Endothelial cell of umbilical vein (primary cell): ENCODE measurements around the gene SMAD9. TPM values are rescaled to one million over a fixed set of nuclear protein-coding genes. Genes with fewer than 3 reads are reported as not detected.

Experiments used
- BruUV-seq: library from RNA; stranded (reverse); fragments of 400-500 nt; replicated peaks from 2 replicates; lab custom pipeline; 2021; lab: Mats Ljungman, UMichigan
- CTCF ChIA-PET: fragments of 300-600, 350-600 bp; sonication (Branson Sonifier 250); formaldehyde crosslinking; loops from one replicate; lab custom pipeline; 2021; ENCODE audit warnings: antibody characterized with exemption, inconsistent platforms; lab: Charles Lee
- POLR2A ChIA-PET: fragments of 300-600, 350-600 bp; sonication (Branson Sonifier 250); formaldehyde crosslinking; loops from one replicate; lab custom pipeline; 2021; ENCODE audit warnings: antibody characterized with exemption, inconsistent platforms; lab: Charles Lee
- DNase-seq: peaks from one replicate; pipeline ENCODE4 v3.0.0-alpha.2; 2011; ENCODE audit warnings: low read depth, low spot score
- FAIRE-seq: peaks from 2 replicates; lab custom pipeline; 2011; peaks lifted over from hg19 to GRCh38; lab: Jason Lieb, UNC
- H2AFZ ChIP-seq: 2 replicates; pipeline ENCODE4 v1.6.0; 2012; ENCODE audit warnings: low read depth, low read length, control low read depth, inconsistent platforms
- H3K27ac ChIP-seq: 2 replicates; pipeline ENCODE4 v1.5.1; 2011; ENCODE audit warnings: low read depth, mild to moderate bottlenecking, control low read depth, low read length, moderate library complexity; ENCODE audit not compliant: insufficient read depth
- H3K27me3 ChIP-seq, 2 experiments: 2 replicates each; pipeline versions ENCODE4 v1.6.0 to v1.6.1; 2011; ENCODE audit warnings: low read length in 2 of 2, mixed read lengths in 1 of 2; ENCODE audit not compliant: control insufficient read depth in 2 of 2, insufficient read depth in 2 of 2
- H3K36me3 ChIP-seq, 2 experiments: 2 replicates in 1 of 2; 3 replicates in 1 of 2; pipeline ENCODE4 v1.5.1; 2011; ENCODE audit warnings: low read length in 2 of 2, mild to moderate bottlenecking in 1 of 2, moderate library complexity in 1 of 2; ENCODE audit not compliant: control insufficient read depth in 2 of 2, insufficient read depth in 2 of 2; ENCODE audit errors: extremely low read depth in 1 of 2
- H3K4me1 ChIP-seq: 3 replicates; pipeline ENCODE4 v1.5.1; 2011; ENCODE audit warnings: mild to moderate bottlenecking, low read length; ENCODE audit not compliant: control insufficient read depth, insufficient read depth; ENCODE audit errors: extremely low read depth
- H3K4me2 ChIP-seq: 2 replicates; pipeline ENCODE4 v1.6.1; 2011; ENCODE audit warnings: low read length, control low read depth, mixed read lengths; ENCODE audit not compliant: insufficient read depth
- H3K4me3 ChIP-seq, 3 experiments: fragments of 200-600 bp in 1 of 3; sonication (generic), shearing (Covaris generic) in 1 of 3; replicated peaks in 1 of 3; 2 replicates each; pipeline ENCODE4 v1.5.1; 2011 to 2016; ENCODE audit warnings: control low read depth in 3 of 3, low read length in 3 of 3, mild to moderate bottlenecking in 2 of 3, inconsistent platforms in 1 of 3, low read depth in 1 of 3, moderate library complexity in 1 of 3; ENCODE audit not compliant: insufficient read depth in 1 of 3
- H3K79me2 ChIP-seq: 2 replicates; pipeline ENCODE4 v1.6.0; 2012; ENCODE audit warnings: low read length, inconsistent platforms; ENCODE audit not compliant: control insufficient read depth, insufficient read depth
- H3K9ac ChIP-seq: replicated peaks from 2 replicates; pipeline ENCODE3; 2011; ENCODE audit warnings: low read length, control low read depth; ENCODE audit not compliant: insufficient read depth; ENCODE audit errors: extremely low read depth
- H3K9me1 ChIP-seq: replicated peaks from 3 replicates; pipeline ENCODE4 v1.6.0; 2011; ENCODE audit warnings: mild to moderate bottlenecking, low read length; ENCODE audit not compliant: control insufficient read depth, insufficient read depth; ENCODE audit errors: extremely low read depth
- H3K9me3 ChIP-seq: replicated peaks from 2 replicates; pipeline ENCODE4 v1.5.1; 2012; ENCODE audit warnings: low read length, inconsistent platforms; ENCODE audit not compliant: control insufficient read depth, insufficient read depth
- H4K20me1 ChIP-seq: replicated peaks from 2 replicates; pipeline ENCODE3; 2011; ENCODE audit warnings: mild to moderate bottlenecking, low read length; ENCODE audit not compliant: control insufficient read depth, insufficient read depth; ENCODE audit errors: extremely low read depth
- CTCF ChIP-seq, 2 donors: IDR thresholded peaks; 1 replicate in 1 of 2; 2 replicates in 1 of 2; pipeline ENCODE4 v1.5.1; 2011; ENCODE audit warnings: low read length in 2 of 2, mild to moderate bottlenecking in 2 of 2, moderate library complexity in 2 of 2, control low read depth in 1 of 2, inconsistent platforms in 1 of 2, low read depth in 1 of 2; ENCODE audit not compliant: insufficient read depth in 1 of 2; ENCODE audit errors: extremely low read depth in 1 of 2
- EZH2 ChIP-seq: IDR thresholded peaks from 2 replicates; pipeline ENCODE4 v1.6.1; 2012; ENCODE audit warnings: borderline replicate concordance, low read depth, mild to moderate bottlenecking, moderate library complexity, low read length, inconsistent platforms; ENCODE audit not compliant: severe bottlenecking
- FOS ChIP-seq: IDR thresholded peaks from 2 replicates; pipeline ENCODE4 v1.6.1; 2011; ENCODE audit warnings: mild to moderate bottlenecking, low read length, moderate library complexity, borderline replicate concordance; ENCODE audit not compliant: insufficient read depth
- GATA2 ChIP-seq: IDR thresholded peaks from 2 replicates; pipeline ENCODE4 v1.7.0; 2011; ENCODE audit warnings: low read depth, mild to moderate bottlenecking, moderate library complexity, mixed read lengths, low read length; ENCODE audit not compliant: insufficient read length, insufficient read depth
- JUN ChIP-seq: IDR thresholded peaks from 2 replicates; pipeline ENCODE4 v1.6.1; 2011; ENCODE audit warnings: borderline replicate concordance, low read depth; ENCODE audit not compliant: insufficient read length, insufficient read depth
- MYC ChIP-seq: IDR thresholded peaks from one replicate; pipeline ENCODE4 v1.6.1; 2011; ENCODE audit warnings: mild to moderate bottlenecking, low read depth, low read length
- POLR2A ChIP-seq: IDR thresholded peaks from 2 replicates; pipeline ENCODE4 v1.6.1; 2012; ENCODE audit warnings: low read depth, mild to moderate bottlenecking, control low read depth, low read length
- POLR2AphosphoS5 ChIP-seq: IDR thresholded peaks from 2 replicates; pipeline ENCODE4 v1.6.1; 2012; ENCODE audit warnings: low read depth, mild to moderate bottlenecking, control low read depth, low read length, moderate library complexity; ENCODE audit not compliant: insufficient read depth
- dilution Hi-C: fragments of 300-500 bp; cut with MboI; formaldehyde crosslinking; loops from one replicate; pipeline ENCODE4 v1.15.0; 2019; ENCODE audit warnings: low sequenced_read_pairs; ENCODE audit not compliant: extremely low pct_ligation_motif_present
- intact Hi-C: fragments of 100-400 bp; cut with micrococcal nuclease; formaldehyde crosslinking; loops from one replicate; pipeline ENCODE4 v1.10.0; 2022
- polyA plus RNA-seq, 4 experiments: library from polyadenylated mRNA; depleted of rRNA in 3 of 4; stranded (reverse) in 3 of 4; unstranded in 1 of 4; fragments of >200 nt; gene quantifications; 2 replicates each; pipeline versions ENCODE4 v1.2.1 to v1.2.3, GENCODE V29; 2011 to 2012; ENCODE audit warnings: missing spikeins in 1 of 4
- total RNA-seq: library from RNA; stranded (reverse); gene quantifications from 2 replicates; pipeline ENCODE4 v1.2.3, GENCODE V29; 2021
- TF ChIP-seq, protein P1 (sequence below): IDR thresholded peaks from 2 replicates; pipeline ENCODE4 v1.6.1; 2011; ENCODE audit not compliant: insufficient read depth, insufficient read length

SMAD9 gene
- total and polyA plus RNA-seq, 2 donors (not counting 3 experiments of a cell fraction or from before 2014, with no cell fraction given), result 2.2 to 4.2 TPM

DNA sequence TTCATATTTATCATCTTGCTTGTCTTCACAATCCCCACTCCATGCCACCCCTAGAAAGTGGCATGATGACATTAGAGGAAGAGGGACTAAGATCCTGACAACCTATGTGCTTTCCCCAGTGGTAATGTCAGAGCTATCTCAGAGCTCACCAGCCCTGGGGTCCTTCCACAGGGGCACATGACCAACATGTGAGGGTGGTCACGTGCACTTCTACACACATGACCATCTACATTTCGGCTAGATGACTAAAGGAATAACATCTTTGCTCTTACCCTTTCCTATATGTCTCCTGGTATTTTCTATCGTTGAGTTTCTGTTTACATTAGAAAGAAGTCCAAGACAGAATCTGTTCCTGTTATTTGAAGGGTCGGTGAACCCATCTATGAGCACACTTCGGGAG, 54.8 kb downstream of the SMAD9 start:
- no TSS peak for BruUV-seq
- intact Hi-C loops (no loop called here), dilution Hi-C loops (loop anchor here (25.0 kb wide), 1 partner anchor 122 kb away; the partner anchor contains the start of gene ALG5)
- no peak for FAIRE-seq
- ChIA-PET POLR2A (no interaction called here), CTCF (interaction anchor here (3.8 kb wide), 1 partner anchor 117 kb away, joined by 19 read pairs; no protein-coding TSS in a partner anchor)
- Histone ChIP-seq H3K4me2 (no peak overlapping the region), H3K27me3 (no peaks in the 10 kb centered on the region), H3K9ac (no peak overlapping the region), H3K9me1 (no peaks in the 10 kb centered on the region), H3K27ac (no peak overlapping the region), H4K20me1 (no peaks in the 10 kb centered on the region), H3K4me3 (no peak overlapping the region), H3K79me2 (no peaks in the 10 kb centered on the region), H3K36me3 (peaks cover 0 to 2% of the 10 kb centered on the region in 2 experiments), H2AFZ (no peak overlapping the region), H3K9me3 (no peaks in the 10 kb centered on the region), H3K4me1 (peaks cover 18% of the 10 kb centered on the region)
- TF ChIP-seq, protein P1, sequence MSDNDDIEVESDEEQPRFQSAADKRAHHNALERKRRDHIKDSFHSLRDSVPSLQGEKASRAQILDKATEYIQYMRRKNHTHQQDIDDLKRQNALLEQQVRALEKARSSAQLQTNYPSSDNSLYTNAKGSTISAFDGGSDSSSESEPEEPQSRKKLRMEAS, result no peak
- TF ChIP-seq POLR2AphosphoS5 (no peak), JUN (no peak), CTCF (IDR thresholded peaks at IDR 0.05; ENCODE audit: extremely low read depth in 1 of 2, insufficient read depth in 1 of 2, low read depth in 1 of 2, low read length in 2 of 2) (no peak), EZH2 (no peak), GATA2 (no peak), MYC (no peak), POLR2A (no peak), FOS (no peak)
- no peak for DNase-seq
